ENCODE data around the gene SHE. TPM values are rescaled to one million over a fixed set of nuclear protein-coding genes. Genes with fewer than 3 reads are reported as not detected.

SHE gene
- total and polyA plus RNA-seq, 2 donors (not counting 3 experiments of a cell fraction or from before 2014, with no cell fraction given), result 30.1 to 52.7 TPM

- no peaks in the 10 kb centered on the region for H3K27me3 ChIP-seq (ENCODE audit: control insufficient read depth in 2 of 2, insufficient read depth in 2 of 2, low read length in 2 of 2)
- H3K9ac ChIP-seq (replicated peaks; ENCODE audit: extremely low read depth, insufficient read depth, low read length), result no peak overlapping the region
- H3K36me3 ChIP-seq (ENCODE audit: control insufficient read depth in 2 of 2, extremely low read depth in 1 of 2, insufficient read depth in 2 of 2, low read length in 2 of 2), result peaks cover 0 to 2% of the 10 kb centered on the region in 2 experiments
- H3K4me3 ChIP-seq (replicated peaks in 1 of 3; ENCODE audit: insufficient read depth in 1 of 3, low read depth in 1 of 3, low read length in 3 of 3), result no peak overlapping the region
- H3K27ac ChIP-seq (ENCODE audit: insufficient read depth, low read depth, low read length), result no peak overlapping the region
- H2AFZ ChIP-seq (ENCODE audit: low read depth, low read length), result no peak overlapping the region
- no peak for TF ChIP-seq FOS (IDR thresholded peaks at IDR 0.05; ENCODE audit: borderline replicate concordance, insufficient read depth, low read length)
- TF ChIP-seq, protein P1, sequence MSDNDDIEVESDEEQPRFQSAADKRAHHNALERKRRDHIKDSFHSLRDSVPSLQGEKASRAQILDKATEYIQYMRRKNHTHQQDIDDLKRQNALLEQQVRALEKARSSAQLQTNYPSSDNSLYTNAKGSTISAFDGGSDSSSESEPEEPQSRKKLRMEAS (IDR thresholded peaks at IDR 0.05; ENCODE audit: insufficient read depth, insufficient read length), result no peak
- no peak for TF ChIP-seq EZH2 (IDR thresholded peaks at IDR 0.05; ENCODE audit: borderline replicate concordance, low read depth, low read length, severe bottlenecking)
- no peak for TF ChIP-seq MYC (IDR thresholded peaks at IDR 0.05; ENCODE audit: low read depth, low read length)
- TF ChIP-seq GATA2 (IDR thresholded peaks at IDR 0.05; ENCODE audit: insufficient read depth, insufficient read length, low read depth, low read length), result no peak
- ChIA-PET CTCF (interaction anchor here (0.9 to 1.3 kb wide), 2 partner anchors 10 to 23 kb away, joined by 3 to 4 read pairs; no protein-coding TSS in a partner anchor), POLR2A (no interaction called here)
- H3K79me2 ChIP-seq (ENCODE audit: control insufficient read depth, insufficient read depth, low read length), result no peaks in the 10 kb centered on the region
- H4K20me1 ChIP-seq (replicated peaks; ENCODE audit: control insufficient read depth, extremely low read depth, insufficient read depth, low read length), result no peaks in the 10 kb centered on the region
- no peak for FAIRE-seq
- dilution Hi-C loops (cut with MboI; ENCODE audit: extremely low pct_ligation_motif_present, low sequenced_read_pairs), result no loop called here
- H3K9me3 ChIP-seq (replicated peaks; ENCODE audit: control insufficient read depth, insufficient read depth, low read length), result no peaks in the 10 kb centered on the region
- intact Hi-C loops (cut with micrococcal nuclease), result loop anchor here (10.0 kb wide), 1 partner anchor 275 kb away; the partner anchor contains the start of gene TPM3
- H3K9me1 ChIP-seq (replicated peaks; ENCODE audit: control insufficient read depth, extremely low read depth, insufficient read depth, low read length), result no peaks in the 10 kb centered on the region
- H3K4me1 ChIP-seq (ENCODE audit: control insufficient read depth, extremely low read depth, insufficient read depth, low read length), result no peaks in the 10 kb centered on the region
- DNase-seq (ENCODE audit: low read depth, low spot score), result no peak
- no peak overlapping the region for H3K4me2 ChIP-seq (ENCODE audit: insufficient read depth, low read length)
- no TSS peak for BruUV-seq (replicated peaks)
Observed at GRCh38 chr1:154469844-154470560, 32.2 kb downstream of the SHE start.
